IMR-90 (cell line): ENCODE measurements around the gene OR9A2. TPM values are rescaled to one million over a fixed set of nuclear protein-coding genes. Genes with fewer than 3 reads are reported as not detected.

ENCODE experiments used
- ATAC-seq: fragments of 200-7000 bp; cut with Tn5 transposase; 2 replicates; pipeline ENCODE4 v1.9.1; 2020; ENCODE audit warnings: low read depth, mild to moderate bottlenecking, moderate library complexity
- BruUV-seq: library from RNA; stranded (reverse); fragments of 400-500 nt; replicated peaks from 2 replicates; lab custom pipeline; 2021; lab: Mats Ljungman, UMichigan
- CTCF ChIA-PET: fragments of 300-600 bp; formaldehyde crosslinking; extraction: SDS; loops from one replicate; lab custom pipeline; 2021; ENCODE audit warnings: antibody characterized with exemption; lab: Yijun Ruan, JAX
- POLR2A ChIA-PET: fragments of 300-600 bp; sonication (Branson Sonifier 250); formaldehyde crosslinking; loops from one replicate; lab custom pipeline; 2022; ENCODE audit warnings: antibody characterized with exemption; ENCODE audit not compliant: unreplicated experiment; lab: Charles Lee
- DNase-seq: peaks from one replicate; pipeline ENCODE4 v3.0.0; 2013
- H2AFZ ChIP-seq: replicated peaks from 2 replicates; pipeline ENCODE3; 2013; ENCODE audit warnings: low read length, mild to moderate bottlenecking; ENCODE audit not compliant: poor library complexity
- H2AK5ac ChIP-seq: 2 replicates; pipeline ENCODE4 v1.6.1; 2013; ENCODE audit warnings: low read depth, low read length, inconsistent platforms
- H2AK9ac ChIP-seq: replicated peaks from 2 replicates; pipeline ENCODE3; 2013; ENCODE audit warnings: mild to moderate bottlenecking, low read depth, low read length, moderate library complexity; ENCODE audit not compliant: poor library complexity
- H2BK120ac ChIP-seq: 2 replicates; pipeline ENCODE4 v1.6.1; 2013; ENCODE audit warnings: low read depth, low read length, inconsistent platforms
- H2BK15ac ChIP-seq: 3 replicates; pipeline ENCODE4 v1.6.1; 2013; ENCODE audit warnings: low read depth, low read length, inconsistent platforms
- H2BK20ac ChIP-seq: 2 replicates; pipeline ENCODE4 v1.6.1; 2013; ENCODE audit warnings: low read depth, mild to moderate bottlenecking, inconsistent platforms, low read length, moderate library complexity
- H2BK5ac ChIP-seq: 2 replicates; pipeline ENCODE4 v1.6.1; 2013; ENCODE audit warnings: mild to moderate bottlenecking, low read depth, low read length, inconsistent platforms; ENCODE audit not compliant: poor library complexity, severe bottlenecking
- H3K14ac ChIP-seq: replicated peaks from 2 replicates; pipeline ENCODE4 v1.6.1; 2013; ENCODE audit warnings: low read depth, low read length, inconsistent platforms
- H3K18ac ChIP-seq: 2 replicates; pipeline ENCODE4 v1.6.1; 2013; ENCODE audit warnings: low read depth, low read length, control low read depth
- H3K23ac ChIP-seq: 2 replicates; pipeline ENCODE4 v1.6.1; 2013; ENCODE audit warnings: low read depth, low read length, inconsistent platforms
- H3K27ac ChIP-seq: 2 replicates; pipeline ENCODE4 v1.5.1; 2013; ENCODE audit warnings: mild to moderate bottlenecking, control low read depth, low read length; ENCODE audit not compliant: insufficient read depth
- H3K27me3 ChIP-seq: 2 replicates; pipeline ENCODE4 v1.6.1; 2013; ENCODE audit warnings: low read length; ENCODE audit not compliant: control insufficient read depth, insufficient read depth
- H3K36me3 ChIP-seq: 2 replicates; pipeline ENCODE4 v1.6.1; 2013; ENCODE audit warnings: low read length, mixed read lengths; ENCODE audit not compliant: control insufficient read depth, insufficient read depth
- H3K4ac ChIP-seq: 2 replicates; pipeline ENCODE4 v1.6.1; 2013; ENCODE audit warnings: low read depth, low read length, inconsistent platforms
- H3K4me1 ChIP-seq: 2 replicates; pipeline ENCODE4 v1.6.1; 2013; ENCODE audit warnings: low read length, mixed read lengths; ENCODE audit not compliant: control insufficient read depth, insufficient read depth
- H3K4me2 ChIP-seq: 2 replicates; pipeline ENCODE4 v1.6.1; 2013; ENCODE audit warnings: low read depth, mild to moderate bottlenecking, control low read depth, low read length, moderate library complexity
- H3K4me3 ChIP-seq: 2 replicates; pipeline ENCODE4 v1.5.1; 2013; ENCODE audit warnings: low read depth, mild to moderate bottlenecking, control low read depth, low read length, moderate library complexity; ENCODE audit not compliant: insufficient read depth
- H3K56ac ChIP-seq: 2 replicates; pipeline ENCODE4 v1.6.1; 2013; ENCODE audit warnings: low read length, inconsistent platforms; ENCODE audit not compliant: insufficient read depth; ENCODE audit errors: extremely low read depth
- H3K79me1 ChIP-seq, 2 experiments: 2 replicates each; pipeline ENCODE4 v1.6.1; 2013; ENCODE audit warnings: low read length in 2 of 2, inconsistent platforms in 1 of 2, low read depth in 1 of 2
- H3K9ac ChIP-seq: 2 replicates; pipeline ENCODE4 v1.6.1; 2013; ENCODE audit warnings: low read depth, low read length, control low read depth
- H3K9me1 ChIP-seq: 2 replicates; pipeline ENCODE4 v1.6.1; 2013; ENCODE audit warnings: low read length, inconsistent platforms; ENCODE audit not compliant: insufficient read depth
- H3K9me3 ChIP-seq: 2 replicates; pipeline ENCODE4 v1.6.1; 2013; ENCODE audit warnings: low read length; ENCODE audit not compliant: control insufficient read depth, insufficient read depth
- H4K20me1 ChIP-seq: 2 replicates; pipeline ENCODE4 v1.6.1; 2013; ENCODE audit warnings: low read length, inconsistent platforms; ENCODE audit not compliant: insufficient read depth
- H4K5ac ChIP-seq: 2 replicates; pipeline ENCODE4 v1.6.1; 2013; ENCODE audit warnings: mild to moderate bottlenecking, low read depth, low read length, control low read depth
- H4K8ac ChIP-seq, 2 experiments: 2 replicates each; pipeline ENCODE4 v1.6.1; 2013; ENCODE audit warnings: low read depth in 2 of 2, low read length in 2 of 2, control low read depth in 1 of 2, inconsistent platforms in 1 of 2
- H4K91ac ChIP-seq: 2 replicates; pipeline ENCODE4 v1.6.1; 2013; ENCODE audit warnings: low read depth, low read length, inconsistent platforms; ENCODE audit not compliant: insufficient read depth
- BHLHE40 ChIP-seq: fragments of 150-350 bp; IDR thresholded peaks from 2 replicates; pipeline ENCODE4 v1.6.1; 2016; ENCODE audit warnings: mild to moderate bottlenecking, low read depth, low read length
- CEBPB ChIP-seq: IDR thresholded peaks from 2 replicates; pipeline ENCODE4 v1.6.1; 2012; ENCODE audit warnings: low read depth, low read length, improper control_type of control experiment
- CHD1 ChIP-seq: IDR thresholded peaks from 2 replicates; pipeline ENCODE4 v1.6.1; 2012; ENCODE audit warnings: low read depth, low read length, improper control_type of control experiment
- FOS ChIP-seq: fragments of 150-350 bp; IDR thresholded peaks from 2 replicates; pipeline ENCODE4 v1.6.1; 2016; ENCODE audit warnings: low read depth, low read length
- MAFK ChIP-seq: IDR thresholded peaks from 2 replicates; pipeline ENCODE4 v1.6.1; 2012; ENCODE audit warnings: low read depth, low read length, improper control_type of control experiment
- MAZ ChIP-seq: IDR thresholded peaks from 2 replicates; pipeline ENCODE4 v1.6.1; 2012; ENCODE audit warnings: low read depth, mild to moderate bottlenecking, low read length, improper control_type of control experiment, moderate library complexity, borderline replicate concordance
- MXI1 ChIP-seq: IDR thresholded peaks from 2 replicates; pipeline ENCODE4 v1.6.1; 2012; ENCODE audit warnings: low read depth, mild to moderate bottlenecking, low read length, moderate library complexity, borderline replicate concordance
- NFE2L2 ChIP-seq: fragments of 150-350 bp; IDR thresholded peaks from 2 replicates; pipeline ENCODE4 v1.6.1; 2016; ENCODE audit warnings: low read depth, mild to moderate bottlenecking, low read length
- POLR2A ChIP-seq: IDR thresholded peaks from 2 replicates; pipeline ENCODE4 v1.6.1; 2012; ENCODE audit warnings: mild to moderate bottlenecking, low read depth, low read length
- RAD21 ChIP-seq: IDR thresholded peaks from 2 replicates; pipeline ENCODE4 v1.6.1; 2012; ENCODE audit warnings: low read length, improper control_type of control experiment
- RCOR1 ChIP-seq: IDR thresholded peaks from 2 replicates; pipeline ENCODE4 v1.6.1; 2012; ENCODE audit warnings: mild to moderate bottlenecking, low read length, improper control_type of control experiment; ENCODE audit not compliant: insufficient replicate concordance
- RFX5 ChIP-seq: IDR thresholded peaks from 2 replicates; pipeline ENCODE4 v1.8.0; 2012; ENCODE audit warnings: low read depth, mild to moderate bottlenecking, low read length, moderate library complexity
- SMC3 ChIP-seq: fragments of 150-350 bp; IDR thresholded peaks from 2 replicates; pipeline ENCODE4 v1.6.1; 2016; ENCODE audit warnings: low read depth, mild to moderate bottlenecking, antibody characterized with exemption, low read length, moderate library complexity
- WGBS, 2 experiments: methylation state at CpG; one replicate each; pipeline versions ENCODE4 v1.1.5 to v1.1.7; 2013; ENCODE audit warnings: missing lambda C conversion rate in 2 of 2; ENCODE audit not compliant: insufficient read length in 1 of 2; ENCODE audit errors: extremely low coverage in 2 of 2; 5-methylcytosine and 5-hydroxymethylcytosine counted together
- dilution Hi-C: fragments of 300-500 bp; cut with HindIII; formaldehyde crosslinking; loops from one replicate; pipeline ENCODE4 v1.14.3; 2018; ENCODE audit warnings: low sequenced_read_pairs; ENCODE audit not compliant: unreplicated experiment
- in situ Hi-C: fragments of 300-500 bp; cut with MboI; formaldehyde crosslinking; loops from 3 replicates; pipeline ENCODE4 v1.14.3; 2019; ENCODE audit warnings: low sequenced_read_pairs, inconsistent platforms, mixed read lengths
- intact Hi-C: fragments of 100-400 bp; cut with micrococcal nuclease; formaldehyde crosslinking; loops from 2 replicates; pipeline ENCODE4 v1.10.0; 2022
- polyA plus RNA-seq, 3 experiments: library from polyadenylated mRNA; depleted of rRNA; stranded (reverse); fragments of >200 nt; gene quantifications; 2 replicates each; pipeline ENCODE4 v1.2.3, GENCODE V29; 2012; ENCODE audit warnings: low replicate concordance in 1 of 3
- total RNA-seq: library from RNA; depleted of rRNA; stranded (reverse); fragments of >200 nt; gene quantifications from 2 replicates; pipeline ENCODE4 v1.2.3, GENCODE V29; 2012
- TF ChIP-seq, protein P1 (sequence below): fragments of 150-350 bp; IDR thresholded peaks from 2 replicates; pipeline ENCODE4 v1.6.1; 2016; ENCODE audit warnings: low read depth, mild to moderate bottlenecking, low read length, moderate library complexity, borderline replicate concordance
- TF ChIP-seq, protein P2 (sequence below): fragments of 150-350 bp; IDR thresholded peaks from 2 replicates; pipeline ENCODE4 v1.6.1; 2017; ENCODE audit warnings: mild to moderate bottlenecking, antibody characterized with exemption, low read length, low read depth
- TF ChIP-seq, protein P3 (sequence below): conservative IDR thresholded peaks from 2 replicates; pipeline ENCODE4 v1.5.1; 2012; ENCODE audit warnings: mild to moderate bottlenecking, low read depth, low read length, improper control_type of control experiment

Gene OR9A2
- total and polyA plus RNA-seq, 2 of the 4 experiments (the other 2 are of a cell fraction): not detected

DNA sequence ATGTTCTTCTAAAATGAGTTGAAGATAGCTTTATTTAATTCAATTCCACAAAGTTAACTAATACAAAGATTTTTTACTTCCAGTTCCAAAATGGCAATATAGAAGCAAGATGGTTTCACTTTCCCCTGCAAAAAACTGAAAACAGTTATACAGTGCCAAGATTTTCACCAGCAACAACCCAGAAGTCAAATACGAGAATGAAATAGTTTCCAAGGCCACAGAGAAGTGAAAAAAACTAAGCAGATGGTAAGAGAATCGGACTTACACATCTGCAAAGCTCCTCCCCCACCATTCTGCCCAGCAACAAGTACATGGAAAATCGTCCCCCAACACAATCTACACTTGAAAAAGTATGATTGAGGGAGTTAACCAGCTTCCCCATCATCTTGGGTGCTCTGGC, 34.5 kb downstream of the OR9A2 start:
- BruUV-seq: no TSS peak
- no peak overlapping the region for H2BK120ac ChIP-seq
- no peak overlapping the region for H3K9ac ChIP-seq
- H2BK5ac ChIP-seq: no peak overlapping the region
- no peak overlapping the region for H3K4ac ChIP-seq
- H2AK9ac ChIP-seq: no peak overlapping the region
- H3K18ac ChIP-seq: no peak overlapping the region
- no peak overlapping the region for H3K14ac ChIP-seq
- POLR2A ChIA-PET: no interaction called here
- no peaks in the 10 kb centered on the region for H3K36me3 ChIP-seq
- ATAC-seq (no peak), DNase-seq (no peak)
- H3K23ac ChIP-seq: no peak overlapping the region
- no peak overlapping the region for H4K91ac ChIP-seq
- no peaks in the 10 kb centered on the region for H3K27me3 ChIP-seq
- H3K79me1 ChIP-seq: no peaks in the 10 kb centered on the region
- H3K4me1 ChIP-seq: no peaks in the 10 kb centered on the region
- H2BK15ac ChIP-seq: no peak overlapping the region
- no peak overlapping the region for H4K8ac ChIP-seq
- H2BK20ac ChIP-seq: no peak overlapping the region
- dilution Hi-C loops (no loop called here), in situ Hi-C loops (no loop called here), intact Hi-C loops (no loop called here)
- no peak overlapping the region for H4K5ac ChIP-seq
- H3K27ac ChIP-seq: no peak overlapping the region
- no CpG with 5 or more reads among the region's 3 CpGs for WGBS, 2 experiments
- TF ChIP-seq RFX5 (no peak), SMC3 (no peak), MXI1 (no peak), RCOR1 (no peak), CEBPB (no peak), BHLHE40 (no peak), MAFK (no peak), FOS (no peak), POLR2A (no peak), NFE2L2 (no peak), CHD1 (no peak), MAZ (no peak), RAD21 (no peak)
- TF ChIP-seq, protein P1, sequence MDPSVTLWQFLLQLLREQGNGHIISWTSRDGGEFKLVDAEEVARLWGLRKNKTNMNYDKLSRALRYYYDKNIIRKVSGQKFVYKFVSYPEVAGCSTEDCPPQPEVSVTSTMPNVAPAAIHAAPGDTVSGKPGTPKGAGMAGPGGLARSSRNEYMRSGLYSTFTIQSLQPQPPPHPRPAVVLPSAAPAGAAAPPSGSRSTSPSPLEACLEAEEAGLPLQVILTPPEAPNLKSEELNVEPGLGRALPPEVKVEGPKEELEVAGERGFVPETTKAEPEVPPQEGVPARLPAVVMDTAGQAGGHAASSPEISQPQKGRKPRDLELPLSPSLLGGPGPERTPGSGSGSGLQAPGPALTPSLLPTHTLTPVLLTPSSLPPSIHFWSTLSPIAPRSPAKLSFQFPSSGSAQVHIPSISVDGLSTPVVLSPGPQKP: no peak
- TF ChIP-seq, protein P2, sequence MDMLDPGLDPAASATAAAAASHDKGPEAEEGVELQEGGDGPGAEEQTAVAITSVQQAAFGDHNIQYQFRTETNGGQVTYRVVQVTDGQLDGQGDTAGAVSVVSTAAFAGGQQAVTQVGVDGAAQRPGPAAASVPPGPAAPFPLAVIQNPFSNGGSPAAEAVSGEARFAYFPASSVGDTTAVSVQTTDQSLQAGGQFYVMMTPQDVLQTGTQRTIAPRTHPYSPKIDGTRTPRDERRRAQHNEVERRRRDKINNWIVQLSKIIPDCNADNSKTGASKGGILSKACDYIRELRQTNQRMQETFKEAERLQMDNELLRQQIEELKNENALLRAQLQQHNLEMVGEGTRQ: no peak
- TF ChIP-seq, protein P3, sequence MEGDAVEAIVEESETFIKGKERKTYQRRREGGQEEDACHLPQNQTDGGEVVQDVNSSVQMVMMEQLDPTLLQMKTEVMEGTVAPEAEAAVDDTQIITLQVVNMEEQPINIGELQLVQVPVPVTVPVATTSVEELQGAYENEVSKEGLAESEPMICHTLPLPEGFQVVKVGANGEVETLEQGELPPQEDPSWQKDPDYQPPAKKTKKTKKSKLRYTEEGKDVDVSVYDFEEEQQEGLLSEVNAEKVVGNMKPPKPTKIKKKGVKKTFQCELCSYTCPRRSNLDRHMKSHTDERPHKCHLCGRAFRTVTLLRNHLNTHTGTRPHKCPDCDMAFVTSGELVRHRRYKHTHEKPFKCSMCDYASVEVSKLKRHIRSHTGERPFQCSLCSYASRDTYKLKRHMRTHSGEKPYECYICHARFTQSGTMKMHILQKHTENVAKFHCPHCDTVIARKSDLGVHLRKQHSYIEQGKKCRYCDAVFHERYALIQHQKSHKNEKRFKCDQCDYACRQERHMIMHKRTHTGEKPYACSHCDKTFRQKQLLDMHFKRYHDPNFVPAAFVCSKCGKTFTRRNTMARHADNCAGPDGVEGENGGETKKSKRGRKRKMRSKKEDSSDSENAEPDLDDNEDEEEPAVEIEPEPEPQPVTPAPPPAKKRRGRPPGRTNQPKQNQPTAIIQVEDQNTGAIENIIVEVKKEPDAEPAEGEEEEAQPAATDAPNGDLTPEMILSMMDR: no peak
- H3K4me3 ChIP-seq: no peak overlapping the region
- H3K4me2 ChIP-seq: no peak overlapping the region
- H3K9me3 ChIP-seq: no peaks in the 10 kb centered on the region
- H4K20me1 ChIP-seq: no peaks in the 10 kb centered on the region
- H3K9me1 ChIP-seq: no peaks in the 10 kb centered on the region
- no peak overlapping the region for H2AK5ac ChIP-seq
- no peak overlapping the region for H3K56ac ChIP-seq
- no peak overlapping the region for H2AFZ ChIP-seq
- CTCF ChIA-PET: interaction anchor here (1.4 kb wide), 1 partner anchor 16 kb away, joined by 5 read pairs; no protein-coding TSS in a partner anchor
